Lower leg skin (tissue), 4 donors: Measurements from ENCODE around the gene C19orf18. TPM values are rescaled to one million over a fixed set of nuclear protein-coding genes. Genes with fewer than 3 reads are reported as not detected.
A peak's percentile ranks its signal among the peaks of the same experiment; 100 is the strongest.

Experiments used
- DNase-seq, 2 donors: peaks; one replicate each; pipeline ENCODE4 v3.0.0-alpha.2; 2019; ENCODE audit warnings: low spot score in 2 of 2
- H3K4me3 ChIP-seq: fragments of 200-600 bp; sonication (generic); 2 replicates; pipeline ENCODE4 v1.5.1; 2017; ENCODE audit warnings: mild to moderate bottlenecking, low read depth; ENCODE audit not compliant: poor library complexity, severe bottlenecking
- CTCF ChIP-seq, 3 donors: fragments of 450-650 bp; IDR thresholded peaks; one replicate each; pipeline ENCODE4 v1.5.1; 2016; ENCODE audit warnings: antibody characterized with exemption in 3 of 3, mild to moderate bottlenecking in 3 of 3, moderate library complexity in 2 of 3
- POLR2A ChIP-seq, 2 donors: fragments of 450-650 bp; IDR thresholded peaks; one replicate each; pipeline ENCODE4 v1.6.1; 2016 to 2017; ENCODE audit warnings: antibody characterized with exemption in 2 of 2, mild to moderate bottlenecking in 1 of 2, moderate library complexity in 1 of 2
- WGBS, 2 donors: methylation state at CpG; one replicate each; pipeline ENCODE4 v1.1.5; 2018; 5-methylcytosine and 5-hydroxymethylcytosine counted together
- intact Hi-C: fragments of 100-400 bp; cut with DNase I; formaldehyde crosslinking; loops from one replicate; pipeline ENCODE4 v1.15.0; 2023; ENCODE audit warnings: low total_unique reads
- total RNA-seq, 4 donors: library from RNA; depleted of rRNA; stranded (reverse); fragments of >200 nt; gene quantifications; one replicate each; pipeline ENCODE4 v1.1.0, GENCODE V29; 2016

Gene C19orf18
- total RNA-seq, 4 donors from 2014 or later = not detected

- no peak overlapping the region for H3K4me3 ChIP-seq
- DNase-seq = no peak
These were observed 26.3 kb upstream of the C19orf18 start for GRCh38 chr19:58000677-58001076.

GRCh38 chr19:57992841-57993240 lies 18.5 kb upstream of the C19orf18 start:
- H3K4me3 ChIP-seq = no peak overlapping the region
- intact Hi-C loops = no loop called here
- no peak for TF ChIP-seq POLR2A (IDR thresholded peaks at IDR 0.05)
- TF ChIP-seq CTCF (IDR thresholded peaks at IDR 0.05) = no peak
- 0 to 95% methylated on average over 1 of the region's 1 CpG for WGBS, 2 donors
- no peak for DNase-seq

More at GRCh38 chr19:58000677-58001076, 26.3 kb upstream of the C19orf18 start:
- TF ChIP-seq CTCF (IDR thresholded peaks at IDR 0.05) = no peak
- no peak for TF ChIP-seq POLR2A (IDR thresholded peaks at IDR 0.05)
- WGBS, 2 donors = 95 to 98% methylated on average over 4 of the region's 4 CpGs
- intact Hi-C loops = no loop called here

GRCh38 chr19:57978586-57979289 lies 4.4 kb upstream of the C19orf18 start:
- TF ChIP-seq CTCF (IDR thresholded peaks at IDR 0.05) (no peak), POLR2A (IDR thresholded peaks at IDR 0.05) (no peak)
- H3K4me3 ChIP-seq = no peak overlapping the region
- intact Hi-C loops = no loop called here
- whole genome bisulfite sequencing, 2 donors = 95 to 99% methylated on average over 3 of the region's 3 CpGs
- no peak for DNase-seq

- intact Hi-C loops = no loop called here
- no peak for DNase-seq
- TF ChIP-seq CTCF (IDR thresholded peaks at IDR 0.05) (no peak), POLR2A (IDR thresholded peaks at IDR 0.05) (no peak)
- no peak overlapping the region for H3K4me3 ChIP-seq
- 82 to 88% methylated on average over 8 of the region's 8 CpGs for WGBS, 2 donors
These were observed 9.6 kb downstream of the C19orf18 start for GRCh38 chr19:57964761-57965160.

- WGBS, 2 donors = 83 to 93% methylated on average over 1 of the region's 1 CpG
- H3K4me3 ChIP-seq = no peak overlapping the region
- no peak for DNase-seq
- intact Hi-C loops = no loop called here
- TF ChIP-seq CTCF (IDR thresholded peaks at IDR 0.05) (no peak), POLR2A (IDR thresholded peaks at IDR 0.05) (no peak)
These were observed 12.5 kb downstream of the C19orf18 start for GRCh38 chr19:57961785-57962184.

GRCh38 chr19:57954996-57955395 lies 19.3 kb downstream of the C19orf18 start:
- WGBS, 2 donors = 94 to 98% methylated on average over 4 of the region's 4 CpGs

More at GRCh38 chr19:57954996-57955395, 19.3 kb downstream of the C19orf18 start:
- DNase-seq = peak in 1 of 2 donors; percentile 50
- intact Hi-C loops = no loop called here
- TF ChIP-seq POLR2A (IDR thresholded peaks at IDR 0.05) (no peak), CTCF (IDR thresholded peaks at IDR 0.05) (no peak)
- H3K4me3 ChIP-seq = no peak overlapping the region
